ENCODE results near the gene C5orf63.

C5orf63 gene

DNA sequence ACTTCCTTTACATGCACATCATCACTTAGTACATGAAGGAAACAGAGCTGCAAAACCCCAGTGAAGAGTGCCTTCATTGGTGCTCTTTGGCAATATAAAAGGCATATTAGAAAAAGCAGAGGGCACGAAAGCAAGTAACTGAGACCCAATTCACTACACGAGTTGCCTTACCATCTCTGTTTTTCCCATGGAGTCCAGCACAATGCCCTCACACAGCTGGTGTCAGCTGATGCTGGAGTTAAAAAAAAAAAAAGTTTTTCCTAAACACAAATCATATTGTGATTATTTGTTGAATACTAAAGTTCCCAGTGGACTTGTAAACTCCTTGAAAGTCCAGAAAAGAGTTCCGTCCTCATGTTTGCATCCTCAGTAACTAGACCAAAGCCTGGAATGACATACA, 68.6 kb downstream of the C5orf63 start:
- H2AFZ ChIP-seq (ENCODE audit: low read length), result no peak overlapping the region
- H3K4me1 ChIP-seq (ENCODE audit: low read length), result peaks cover 4% of the 10 kb centered on the region; the same call in 1 of the 2 replicates
- DNase-seq, result no peak
- TF ChIP-seq, protein P1, sequence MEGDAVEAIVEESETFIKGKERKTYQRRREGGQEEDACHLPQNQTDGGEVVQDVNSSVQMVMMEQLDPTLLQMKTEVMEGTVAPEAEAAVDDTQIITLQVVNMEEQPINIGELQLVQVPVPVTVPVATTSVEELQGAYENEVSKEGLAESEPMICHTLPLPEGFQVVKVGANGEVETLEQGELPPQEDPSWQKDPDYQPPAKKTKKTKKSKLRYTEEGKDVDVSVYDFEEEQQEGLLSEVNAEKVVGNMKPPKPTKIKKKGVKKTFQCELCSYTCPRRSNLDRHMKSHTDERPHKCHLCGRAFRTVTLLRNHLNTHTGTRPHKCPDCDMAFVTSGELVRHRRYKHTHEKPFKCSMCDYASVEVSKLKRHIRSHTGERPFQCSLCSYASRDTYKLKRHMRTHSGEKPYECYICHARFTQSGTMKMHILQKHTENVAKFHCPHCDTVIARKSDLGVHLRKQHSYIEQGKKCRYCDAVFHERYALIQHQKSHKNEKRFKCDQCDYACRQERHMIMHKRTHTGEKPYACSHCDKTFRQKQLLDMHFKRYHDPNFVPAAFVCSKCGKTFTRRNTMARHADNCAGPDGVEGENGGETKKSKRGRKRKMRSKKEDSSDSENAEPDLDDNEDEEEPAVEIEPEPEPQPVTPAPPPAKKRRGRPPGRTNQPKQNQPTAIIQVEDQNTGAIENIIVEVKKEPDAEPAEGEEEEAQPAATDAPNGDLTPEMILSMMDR (IDR thresholded peaks at IDR 0.05; ENCODE audit: low read length), result no peak
- no peak for TF ChIP-seq EZH2 (optimal IDR thresholded peaks at IDR 0.05; ENCODE audit: low read depth, low read length)
- TF ChIP-seq EZH2phosphoT487 (IDR thresholded peaks at IDR 0.05; ENCODE audit: low read length), result no peak
- H4K20me1 ChIP-seq (ENCODE audit: insufficient read depth, low read length), result no peaks in the 10 kb centered on the region
- H3K9me3 ChIP-seq (replicated peaks; ENCODE audit: insufficient read depth, low read length), result no peaks in the 10 kb centered on the region
- H3K9me2 ChIP-seq (replicated peaks; ENCODE audit: insufficient read depth, low read length), result no peaks in the 10 kb centered on the region
- no peaks in the 10 kb centered on the region for H3K27me3 ChIP-seq (replicated peaks; ENCODE audit: insufficient read depth, low read length)
- H3K9ac ChIP-seq (ENCODE audit: low read length), result no peak overlapping the region
- H3K4me3 ChIP-seq (ENCODE audit: low read length), result no peak overlapping the region
- peaks cover 18% of the 10 kb centered on the region; the same call in 1 of the 2 replicates for H3K79me2 ChIP-seq (ENCODE audit: low read length)
- H3K36me3 ChIP-seq (replicated peaks; ENCODE audit: insufficient read depth, low read length), result no peaks in the 10 kb centered on the region
- H3F3A ChIP-seq (ENCODE audit: insufficient read depth, low read length), result no peaks in the 10 kb centered on the region
- H3K27ac ChIP-seq (ENCODE audit: low read length), result no peak overlapping the region
- no peak overlapping the region for H3K4me2 ChIP-seq (ENCODE audit: low read depth, low read length)

GRCh38 chr5:127003798-127004495, 69.4 kb downstream of the C5orf63 start:
- Histone ChIP-seq H3K4me3 (ENCODE audit: low read length) (no peak overlapping the region), H3K79me2 (ENCODE audit: low read length) (0 out of 2 replicates have a peak, but pooled peaks cover 18% of the 10 kb centered on the region), H3K27ac (ENCODE audit: low read length) (no peak overlapping the region), H3F3A (ENCODE audit: insufficient read depth, low read length) (no peaks in the 10 kb centered on the region), H3K9me2 (replicated peaks; ENCODE audit: insufficient read depth, low read length) (no peaks in the 10 kb centered on the region), H3K9ac (ENCODE audit: low read length) (no peak overlapping the region), H3K4me1 (ENCODE audit: low read length) (peaks cover 7% of the 10 kb centered on the region), H3K27me3 (replicated peaks; ENCODE audit: insufficient read depth, low read length) (no peaks in the 10 kb centered on the region), H2AFZ (ENCODE audit: low read length) (no peak overlapping the region), H4K20me1 (ENCODE audit: insufficient read depth, low read length) (no peaks in the 10 kb centered on the region), H3K36me3 (replicated peaks; ENCODE audit: insufficient read depth, low read length) (no peaks in the 10 kb centered on the region), H3K9me3 (replicated peaks; ENCODE audit: insufficient read depth, low read length) (no peaks in the 10 kb centered on the region), H3K4me2 (ENCODE audit: low read depth, low read length) (no peak overlapping the region)
- no peak for DNase-seq
- TF ChIP-seq, protein P1 (IDR thresholded peaks at IDR 0.05; ENCODE audit: low read length), result no peak
- TF ChIP-seq EZH2 (optimal IDR thresholded peaks at IDR 0.05; ENCODE audit: low read depth, low read length) (no peak), EZH2phosphoT487 (IDR thresholded peaks at IDR 0.05; ENCODE audit: low read length) (no peak)

- no peaks in the 10 kb centered on the region for H3K9me3 ChIP-seq (replicated peaks; ENCODE audit: insufficient read depth, low read length)
- H2AFZ ChIP-seq (ENCODE audit: low read length), result no peak overlapping the region
- peaks cover 22% of the 10 kb centered on the region; the same call in 1 of the 2 replicates for H3K79me2 ChIP-seq (ENCODE audit: low read length)
- H4K20me1 ChIP-seq (ENCODE audit: insufficient read depth, low read length), result no peaks in the 10 kb centered on the region
- DNase-seq, result no peak
- peaks cover 15% of the 10 kb centered on the region for H3F3A ChIP-seq (ENCODE audit: insufficient read depth, low read length)
- H3K9me2 ChIP-seq (replicated peaks; ENCODE audit: insufficient read depth, low read length), result no peaks in the 10 kb centered on the region
- no peak overlapping the region for H3K9ac ChIP-seq (ENCODE audit: low read length)
- H3K36me3 ChIP-seq (replicated peaks; ENCODE audit: insufficient read depth, low read length), result no peaks in the 10 kb centered on the region
- H3K4me1 ChIP-seq (ENCODE audit: low read length), result peaks cover 19% of the 10 kb centered on the region
- H3K4me3 ChIP-seq (ENCODE audit: low read length), result no peak overlapping the region
- no peak overlapping the region for H3K27ac ChIP-seq (ENCODE audit: low read length)
- TF ChIP-seq, protein P1 (IDR thresholded peaks at IDR 0.05; ENCODE audit: low read length), result no peak
- TF ChIP-seq EZH2 (optimal IDR thresholded peaks at IDR 0.05; ENCODE audit: low read depth, low read length) (no peak), EZH2phosphoT487 (IDR thresholded peaks at IDR 0.05; ENCODE audit: low read length) (no peak)
- no peaks in the 10 kb centered on the region for H3K27me3 ChIP-seq (replicated peaks; ENCODE audit: insufficient read depth, low read length)
- H3K4me2 ChIP-seq (ENCODE audit: low read depth, low read length), result no peak overlapping the region
Measured at GRCh38 chr5:127002390-127002789, 70.9 kb downstream of the C5orf63 start.
